ENCODE measurements around the gene SP2.

The SP2 gene
- total RNA-seq: 9.6 reads per million, percentile 31 among the genes with 10 or more reads in this experiment

- DNase-seq: peak; percentile 96
Measured at GRCh38 chr17:47895856-47896671, at the start of gene SP2. Gene SP2, plus strand, starts transcription at chr17:47896236. Its CDS starts 51 bp downstream, at chr17:47896287.

GRCh38 chr17:47846716-47847340 lies 49.2 kb upstream of the SP2 start:
- DNase-seq: no peak

GRCh38 chr17:47847341-47848197 lies 48.5 kb upstream of the SP2 start:
- no peak for DNase-seq

- no peak for DNase-seq
Measured at GRCh38 chr17:47848198-47848513, 47.9 kb upstream of the SP2 start.

- DNase-seq: no peak
Measured at GRCh38 chr17:47850373-47850691, 45.7 kb upstream of the SP2 start.

GRCh38 chr17:47850692-47851573 lies 45.1 kb upstream of the SP2 start, which contains the start of gene SP6:
Gene SP6, minus strand, starts transcription at chr17:47851163. Its CDS starts 2,734 bp downstream, at chr17:47848429.
- peak; percentile 51 for DNase-seq

- DNase-seq: no peak
Measured at GRCh38 chr17:47851764-47852112, 44.3 kb upstream of the SP2 start.

- DNase-seq: no peak
Measured at GRCh38 chr17:47852113-47852949, 43.7 kb upstream of the SP2 start.

- DNase-seq: no peak
Measured at GRCh38 chr17:47853616-47854015, 42.4 kb upstream of the SP2 start.

GRCh38 chr17:47855737-47856136 lies 40.3 kb upstream of the SP2 start:
- DNase-seq: no peak

GRCh38 chr17:47856830-47857229 lies 39.2 kb upstream of the SP2 start:
- DNase-seq: no peak

- DNase-seq: no peak
Measured at GRCh38 chr17:47857551-47858455, 38.2 kb upstream of the SP2 start.

- no peak for DNase-seq
Measured at GRCh38 chr17:47860386-47860785, 35.6 kb upstream of the SP2 start.

- DNase-seq: no peak
Measured at GRCh38 chr17:47862621-47863440, 33.2 kb upstream of the SP2 start.

GRCh38 chr17:47864791-47865216 lies 31.2 kb upstream of the SP2 start:
- no peak for DNase-seq

- no peak for DNase-seq
Measured at GRCh38 chr17:47866941-47867340, 29.1 kb upstream of the SP2 start.

- DNase-seq: no peak
Measured at GRCh38 chr17:47867813-47868533, 28.1 kb upstream of the SP2 start.

- no peak for DNase-seq
Measured at GRCh38 chr17:47869114-47869513, 26.9 kb upstream of the SP2 start.

- DNase-seq: no peak
Measured at GRCh38 chr17:47870056-47870455, 26.0 kb upstream of the SP2 start.
